HG03575 (cell line): ENCODE measurements around the gene KIT.
"Not testable (repeated sequence)": the region's sequence is repeated elsewhere in the genome, so short reads cannot be mapped to it uniquely, and the experiment has no call there.

Experiments
- ATAC-seq: cut with Tn5 transposase; IDR thresholded peaks from one replicate; pipeline ENCODE4 v1.9.1; 2021; ENCODE audit not compliant: unreplicated experiment, insufficient number of reproducible peaks, low FRiP score; ENCODE audit errors: extremely low read depth

The KIT gene

GRCh38 chr4:54657551-54658251 is at the start of gene KIT:
Gene KIT, plus strand, starts transcription at chr4:54657957. Its CDS starts 58 bp downstream, at chr4:54658015.
- no peak for ATAC-seq

GRCh38 chr4:54609310-54609709 is 48.4 kb upstream of the KIT start:
- ATAC-seq = no peak

- ATAC-seq = no peak
These were observed 43.6 kb upstream of the KIT start for GRCh38 chr4:54614149-54614548.

- ATAC-seq = no peak
These were observed 37.0 kb upstream of the KIT start for GRCh38 chr4:54620773-54621172.

- ATAC-seq = no peak
These were observed 32.4 kb upstream of the KIT start for GRCh38 chr4:54625391-54625790.

GRCh38 chr4:54626113-54626512 is 31.6 kb upstream of the KIT start:
- ATAC-seq = no peak

- ATAC-seq = no peak
These were observed 25.2 kb upstream of the KIT start for GRCh38 chr4:54632537-54632936.

- ATAC-seq = not testable (repeated sequence)
These were observed 24.5 kb upstream of the KIT start for GRCh38 chr4:54633102-54633740.

GRCh38 chr4:54635318-54635717 is 22.4 kb upstream of the KIT start:
- ATAC-seq = no peak

GRCh38 chr4:54637325-54637724 is 20.4 kb upstream of the KIT start:
- ATAC-seq = no peak

GRCh38 chr4:54641101-54641500 is 16.7 kb upstream of the KIT start:
- not testable (repeated sequence) for ATAC-seq

- ATAC-seq = no peak
These were observed 14.6 kb upstream of the KIT start for GRCh38 chr4:54643172-54643571.

- no peak for ATAC-seq
These were observed 13.6 kb upstream of the KIT start for GRCh38 chr4:54643958-54644751.

- ATAC-seq = no peak
These were observed 11.9 kb upstream of the KIT start for GRCh38 chr4:54645830-54646229.

- no peak for ATAC-seq
These were observed 10.7 kb upstream of the KIT start for GRCh38 chr4:54647070-54647469.

GRCh38 chr4:54651050-54651449 is 6.7 kb upstream of the KIT start:
- ATAC-seq = no peak

GRCh38 chr4:54654753-54655152 is 3.0 kb upstream of the KIT start:
- no peak for ATAC-seq

GRCh38 chr4:54657185-54657550 is 589 bp upstream of the KIT start:
- ATAC-seq = no peak

GRCh38 chr4:54658252-54659093 is 716 bp downstream of the KIT start:
- ATAC-seq = no peak
